ENCODE results near the gene MYO9B. TPM values are rescaled to one million over a fixed set of nuclear protein-coding genes. Genes with fewer than 3 reads are reported as not detected.

Gene MYO9B
- polyA plus RNA-seq, 10 donors, result 30.2 to 48.5 (median 34.2) TPM

GRCh38 chr19:17209126-17210036 is 133.8 kb downstream of the MYO9B start:
- DNase-seq, result no peak

GRCh38 chr19:17210296-17210695 is 134.7 kb downstream of the MYO9B start:
- no peak for DNase-seq

- peak in 1 of 3 donors; percentile 1 for DNase-seq
Measured at GRCh38 chr19:17211547-17212446, 136.2 kb downstream of the MYO9B start.

- peak in 1 of 3 donors; percentile 9 for DNase-seq
Measured at GRCh38 chr19:17213334-17213733, 137.8 kb downstream of the MYO9B start.

- no peak for DNase-seq
Measured at GRCh38 chr19:17214508-17215126, 139.0 kb downstream of the MYO9B start.

GRCh38 chr19:17215127-17215971 is 139.8 kb downstream of the MYO9B start, which contains the start of gene USE1:
Gene USE1 (plus strand): TSS chr19:17215357. CDS start chr19:17215406, 49 bp downstream.
- peak; percentile 93 to 98 (median 95) for DNase-seq

- peak in 1 of 3 donors; percentile 16 for DNase-seq
Measured at GRCh38 chr19:17216058-17216670, 140.6 kb downstream of the MYO9B start.

- peak in 1 of 3 donors; percentile 1 for DNase-seq
Measured at GRCh38 chr19:17219286-17219685, 143.7 kb downstream of the MYO9B start.

GRCh38 chr19:17220207-17220758 is 144.7 kb downstream of the MYO9B start:
- DNase-seq, result no peak

GRCh38 chr19:17225053-17225452 is 149.5 kb downstream of the MYO9B start:
- DNase-seq, result no peak

GRCh38 chr19:17226002-17226933 is 150.7 kb downstream of the MYO9B start, which contains the start of gene OCEL1:
Gene OCEL1 (plus strand): TSS chr19:17226226. CDS start chr19:17226248, 22 bp downstream.
- peak; percentile 98 to 100 (median 99) for DNase-seq

- DNase-seq, result no peak
Measured at GRCh38 chr19:17227798-17228367, 152.3 kb downstream of the MYO9B start.

- peak in 1 of 3 donors; percentile 5 for DNase-seq
Measured at GRCh38 chr19:17229890-17230289, 154.3 kb downstream of the MYO9B start.

- no peak for DNase-seq
Measured at GRCh38 chr19:17232258-17232657, 156.7 kb downstream of the MYO9B start.

GRCh38 chr19:17234911-17235299 is 159.3 kb downstream of the MYO9B start:
- DNase-seq, result peak in 2 of 3 donors; percentile 34 to 59

- DNase-seq, result peak; percentile 56 to 91 (median 84)
Measured at GRCh38 chr19:17235300-17235970, 159.9 kb downstream of the MYO9B start.

GRCh38 chr19:17235971-17236777 is 160.6 kb downstream of the MYO9B start:
- DNase-seq, result peak in 1 of 3 donors; percentile 51

Data from muscle of back (tissue), 11 donors.